DOHH2 (cell line): ENCODE data around the gene HERC6.

Experiments used
- EZH2phosphoT487 ChIP-seq: fragments of 200-600 bp; sonication (generic); IDR thresholded peaks from 2 replicates; pipeline ENCODE4 v1.6.1; 2017; ENCODE audit warnings: borderline replicate concordance, mild to moderate bottlenecking, antibody characterized with exemption, low read length, moderate library complexity, mixed read lengths
- TF ChIP-seq, protein P1 (sequence below): fragments of 200-600 bp; sonication (generic); IDR thresholded peaks from one replicate; pipeline ENCODE4 v1.5.1; 2014; ENCODE audit warnings: antibody characterized with exemption, mild to moderate bottlenecking, low read depth, low read length; ENCODE audit not compliant: poor library complexity, severe bottlenecking

DNA sequence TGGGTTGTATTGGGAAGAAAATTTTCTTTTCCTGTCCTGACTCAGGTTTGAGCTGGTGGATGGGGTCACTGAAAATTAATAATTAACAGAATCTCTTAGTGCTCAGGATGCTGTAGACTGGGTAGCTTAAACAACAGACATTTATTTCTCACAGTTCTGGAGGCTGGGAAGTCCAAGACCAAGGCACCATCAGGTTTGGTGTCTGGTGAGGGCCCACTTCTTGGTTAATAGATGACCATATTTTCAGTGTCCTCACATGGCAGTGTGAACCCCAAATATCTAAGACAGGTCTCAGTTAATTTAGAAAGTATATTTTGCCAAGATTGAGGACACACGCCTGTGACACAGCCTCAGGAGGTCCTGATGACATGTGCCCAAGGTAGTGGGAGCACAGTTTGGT lies 31.1 kb downstream of the HERC6 start:
- TF ChIP-seq, protein P1, sequence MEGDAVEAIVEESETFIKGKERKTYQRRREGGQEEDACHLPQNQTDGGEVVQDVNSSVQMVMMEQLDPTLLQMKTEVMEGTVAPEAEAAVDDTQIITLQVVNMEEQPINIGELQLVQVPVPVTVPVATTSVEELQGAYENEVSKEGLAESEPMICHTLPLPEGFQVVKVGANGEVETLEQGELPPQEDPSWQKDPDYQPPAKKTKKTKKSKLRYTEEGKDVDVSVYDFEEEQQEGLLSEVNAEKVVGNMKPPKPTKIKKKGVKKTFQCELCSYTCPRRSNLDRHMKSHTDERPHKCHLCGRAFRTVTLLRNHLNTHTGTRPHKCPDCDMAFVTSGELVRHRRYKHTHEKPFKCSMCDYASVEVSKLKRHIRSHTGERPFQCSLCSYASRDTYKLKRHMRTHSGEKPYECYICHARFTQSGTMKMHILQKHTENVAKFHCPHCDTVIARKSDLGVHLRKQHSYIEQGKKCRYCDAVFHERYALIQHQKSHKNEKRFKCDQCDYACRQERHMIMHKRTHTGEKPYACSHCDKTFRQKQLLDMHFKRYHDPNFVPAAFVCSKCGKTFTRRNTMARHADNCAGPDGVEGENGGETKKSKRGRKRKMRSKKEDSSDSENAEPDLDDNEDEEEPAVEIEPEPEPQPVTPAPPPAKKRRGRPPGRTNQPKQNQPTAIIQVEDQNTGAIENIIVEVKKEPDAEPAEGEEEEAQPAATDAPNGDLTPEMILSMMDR, result no peak
- no peak for TF ChIP-seq EZH2phosphoT487
